RWPE1 (cell line): ENCODE data around the gene RTN4RL2.

Experiments
- CTCF ChIA-PET: fragments of 350-600 bp; sonication (Branson Sonifier 250); formaldehyde crosslinking; extraction: SDS; loops from one replicate; lab custom pipeline; 2021; lab: Yijun Ruan, JAX
- POLR2A ChIA-PET: fragments of 400-600 bp; formaldehyde crosslinking; extraction: SDS; loops from one replicate; lab custom pipeline; 2020; ENCODE audit warnings: antibody characterized with exemption; ENCODE audit not compliant: low non-redundant PET; lab: Yijun Ruan, JAX
- DNase-seq: peaks from one replicate; pipeline ENCODE4 v3.0.0; 2012; ENCODE audit warnings: low spot score
- H3K27ac ChIP-seq: fragments of 450-650 bp; 2 replicates; pipeline ENCODE4 v1.5.1; 2017
- CTCF ChIP-seq: fragments of 450-650 bp; conservative IDR thresholded peaks from 2 replicates; pipeline ENCODE4 v1.5.1; 2017; ENCODE audit warnings: low read depth, mild to moderate bottlenecking

The RTN4RL2 gene

GRCh38 chr11:57419146-57419545 lies 41.2 kb upstream of the RTN4RL2 start:
- ChIA-PET CTCF (no interaction called here), POLR2A (no interaction called here)
- no peak for DNase-seq
- TF ChIP-seq CTCF, result no peak
- no peak overlapping the region for H3K27ac ChIP-seq

- no peak overlapping the region for H3K27ac ChIP-seq
- DNase-seq, result no peak
- ChIA-PET CTCF (interaction anchor here (0.5 kb wide), 1 partner anchor 910 kb away, joined by 4 read pairs; no protein-coding TSS in a partner anchor), POLR2A (no interaction called here)
- TF ChIP-seq CTCF, result no peak
Measured at GRCh38 chr11:57421066-57421465, 39.3 kb upstream of the RTN4RL2 start.

- CTCF ChIA-PET, result no interaction called here
Measured at GRCh38 chr11:57421805-57422204, 38.5 kb upstream of the RTN4RL2 start.

GRCh38 chr11:57422669-57423068 lies 37.7 kb upstream of the RTN4RL2 start:
- DNase-seq, result no peak
- H3K27ac ChIP-seq, result no peak overlapping the region
- ChIA-PET POLR2A (no interaction called here), CTCF (no interaction called here)
- no peak for TF ChIP-seq CTCF

More at GRCh38 chr11:57421805-57422204, 38.5 kb upstream of the RTN4RL2 start:
- no peak for DNase-seq
- no peak for TF ChIP-seq CTCF
- POLR2A ChIA-PET, result no interaction called here
- no peak overlapping the region for H3K27ac ChIP-seq

GRCh38 chr11:57424137-57424791 lies 36.1 kb upstream of the RTN4RL2 start:
- TF ChIP-seq CTCF, result no peak
- no peak for DNase-seq
- ChIA-PET CTCF (no interaction called here), POLR2A (no interaction called here)
- peak overlapping the region; percentile 100 for H3K27ac ChIP-seq

GRCh38 chr11:57424792-57425564 lies 35.4 kb upstream of the RTN4RL2 start:
- ChIA-PET POLR2A (no interaction called here), CTCF (no interaction called here)
- DNase-seq, result no peak
- no peak for TF ChIP-seq CTCF
- peak overlapping the region; percentile 100 for H3K27ac ChIP-seq
